Uterus (tissue), 4 donors: ENCODE measurements around the gene PLIN4. TPM values are rescaled to one million over a fixed set of nuclear protein-coding genes. Genes with fewer than 3 reads are reported as not detected.

ENCODE experiments used
- DNase-seq, 2 donors: peaks; one replicate each; pipeline ENCODE4 v3.0.0-alpha.2; 2019 to 2020
- H3K27ac ChIP-seq, 2 donors: fragments of 200-600 bp; sonication (generic); 1 replicate in 1 of 2; 2 replicates in 1 of 2; pipeline ENCODE4 v1.5.1; 2016 to 2018
- H3K27me3 ChIP-seq, 2 donors: fragments of 200-600 bp; sonication (generic); one replicate each; pipeline ENCODE4 v1.5.1; 2018 to 2019; ENCODE audit warnings: control low read depth in 1 of 2
- H3K36me3 ChIP-seq, 2 donors: fragments of 200-600 bp; sonication (generic); one replicate each; pipeline ENCODE4 v1.5.1; 2019; ENCODE audit warnings: control low read depth in 1 of 2
- H3K4me1 ChIP-seq, 2 donors: fragments of 200-600 bp; sonication (generic); one replicate each; pipeline ENCODE4 v1.5.1; 2018 to 2019; ENCODE audit warnings: control low read depth in 1 of 2
- H3K4me3 ChIP-seq, 2 donors: fragments of 200-600 bp; sonication (generic); 1 replicate in 1 of 2; 2 replicates in 1 of 2; pipeline ENCODE4 v1.5.1; 2018 to 2019; ENCODE audit warnings: mild to moderate bottlenecking in 1 of 2
- H3K9me3 ChIP-seq, 2 donors: fragments of 200-600 bp; sonication (generic); one replicate each; pipeline ENCODE4 v1.5.1; 2019; ENCODE audit warnings: control low read depth in 1 of 2
- CTCF ChIP-seq, 4 experiments: fragments of 200-600 bp in 2 of 4; fragments of 450-650 bp in 2 of 4; sonication (generic) in 2 of 4; IDR thresholded peaks; one replicate each; pipeline ENCODE4 v1.5.1; 2016 to 2019; ENCODE audit warnings: antibody characterized with exemption in 4 of 4, mild to moderate bottlenecking in 2 of 4, moderate library complexity in 1 of 4
- POLR2A ChIP-seq, 2 donors: fragments of 450-650 bp; IDR thresholded peaks; one replicate each; pipeline ENCODE4 v1.6.1; 2016; ENCODE audit warnings: antibody characterized with exemption in 2 of 2, mild to moderate bottlenecking in 1 of 2, moderate library complexity in 1 of 2
- intact Hi-C: fragments of 100-400 bp; cut with DNase I; formaldehyde crosslinking; loops from one replicate; pipeline ENCODE4 v1.15.1; 2023; ENCODE audit warnings: low total_unique reads
- total RNA-seq, 4 donors: library from RNA; depleted of rRNA in 3 of 4; stranded (reverse); fragments of >200 nt in 3 of 4; gene quantifications; one replicate each; pipeline versions ENCODE4 v1.1.0 to v1.2.4, GENCODE V29; 2014 to 2023
- donor health status: DM: yes; HTN: yes; CAD: no.

Gene PLIN4
- total RNA-seq, 4 donors from 2014 or later = 7.9 to 78.3 (median 16.2) TPM

- H3K36me3 ChIP-seq = no peaks in the 10 kb centered on the region
- no peaks in the 10 kb centered on the region for H3K9me3 ChIP-seq
- no peaks in the 10 kb centered on the region for H3K27me3 ChIP-seq
- H3K4me3 ChIP-seq = no peak overlapping the region
- no peaks in the 10 kb centered on the region for H3K4me1 ChIP-seq
- TF ChIP-seq CTCF (IDR thresholded peaks at IDR 0.05) (no peak), POLR2A (IDR thresholded peaks at IDR 0.05) (no peak)
- intact Hi-C loops = no loop called here
- no peak overlapping the region for H3K27ac ChIP-seq
- no peak for DNase-seq
Measured at GRCh38 chr19:4511300-4512054, 6.8 kb downstream of the PLIN4 start.

GRCh38 chr19:4510435-4511255 is 7.6 kb downstream of the PLIN4 start:
- Histone ChIP-seq H3K4me1 (no peaks in the 10 kb centered on the region), H3K27me3 (no peaks in the 10 kb centered on the region), H3K36me3 (no peaks in the 10 kb centered on the region), H3K4me3 (no peak overlapping the region), H3K27ac (no peak overlapping the region), H3K9me3 (no peaks in the 10 kb centered on the region)
- intact Hi-C loops = no loop called here
- TF ChIP-seq POLR2A (IDR thresholded peaks at IDR 0.05) = no peak
- TF ChIP-seq CTCF (IDR thresholded peaks at IDR 0.05) = no peak
- DNase-seq = no peak

DNA sequence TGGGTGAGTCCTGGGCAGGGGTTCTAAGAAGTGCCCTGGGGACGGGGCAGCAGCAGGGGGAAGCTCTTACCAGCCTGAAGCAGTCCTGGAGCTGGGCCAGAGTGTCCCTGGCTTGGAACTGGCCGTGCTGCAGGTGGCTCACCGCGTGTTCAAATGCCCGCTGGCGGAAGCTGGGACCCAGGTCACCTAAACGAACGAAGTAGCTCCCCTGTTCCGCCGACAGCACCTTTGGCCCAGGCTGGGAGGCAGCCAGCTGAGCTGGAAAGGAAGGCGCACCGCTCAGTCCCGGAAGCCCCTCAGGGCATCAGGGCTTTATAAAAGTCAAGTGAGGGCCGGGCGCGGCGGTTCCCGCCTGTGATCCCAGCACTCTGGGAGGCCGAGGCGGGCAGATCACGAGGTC is 9.6 kb downstream of the PLIN4 start:
- Histone ChIP-seq H3K27me3 (no peaks in the 10 kb centered on the region), H3K36me3 (no peaks in the 10 kb centered on the region), H3K27ac (no peak overlapping the region), H3K4me3 (no peak overlapping the region), H3K4me1 (no peaks in the 10 kb centered on the region), H3K9me3 (no peaks in the 10 kb centered on the region)
- DNase-seq = no peak
- intact Hi-C loops = no loop called here
- TF ChIP-seq CTCF (IDR thresholded peaks at IDR 0.05) = no peak
- no peak for TF ChIP-seq POLR2A (IDR thresholded peaks at IDR 0.05)

GRCh38 chr19:4507804-4508203 is 10.5 kb downstream of the PLIN4 start:
- no peak for TF ChIP-seq POLR2A (IDR thresholded peaks at IDR 0.05)
- no peak for TF ChIP-seq CTCF (IDR thresholded peaks at IDR 0.05)
- intact Hi-C loops = no loop called here
- no peaks in the 10 kb centered on the region for H3K4me1 ChIP-seq
- no peaks in the 10 kb centered on the region for H3K36me3 ChIP-seq
- H3K27me3 ChIP-seq = no peaks in the 10 kb centered on the region
- no peak overlapping the region for H3K27ac ChIP-seq
- no peak overlapping the region for H3K4me3 ChIP-seq
- no peaks in the 10 kb centered on the region for H3K9me3 ChIP-seq
- DNase-seq = no peak

DNA sequence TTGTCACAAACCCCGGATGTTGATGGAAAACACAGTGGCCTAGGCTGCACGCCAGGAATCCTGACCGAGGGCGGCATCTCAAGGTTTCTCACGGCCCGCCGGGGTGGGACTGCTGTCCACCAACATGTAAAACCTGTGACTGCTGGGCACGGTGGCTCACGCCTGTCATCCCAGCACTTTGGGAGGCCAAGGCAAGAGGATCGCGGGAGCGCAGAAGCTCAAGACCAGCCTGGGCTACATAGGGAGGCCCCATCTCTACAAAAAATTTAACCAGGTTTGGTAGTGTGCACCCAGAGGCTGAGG is 11.2 kb downstream of the PLIN4 start:
- no peak overlapping the region for H3K27ac ChIP-seq

More for the DNA sequence above, 11.2 kb downstream of the PLIN4 start:
- no peaks in the 10 kb centered on the region for H3K9me3 ChIP-seq
- no peaks in the 10 kb centered on the region for H3K27me3 ChIP-seq
- H3K4me3 ChIP-seq = no peak overlapping the region
- DNase-seq = no peak
- TF ChIP-seq POLR2A (IDR thresholded peaks at IDR 0.05) (peak in 1 of 2 donors; percentile 5), CTCF (IDR thresholded peaks at IDR 0.05) (no peak)
- H3K36me3 ChIP-seq = no peaks in the 10 kb centered on the region
- no peaks in the 10 kb centered on the region for H3K4me1 ChIP-seq
- intact Hi-C loops = no loop called here
